ENCODE measurements around the gene KLF3. TPM values are rescaled to one million over a fixed set of nuclear protein-coding genes. Genes with fewer than 3 reads are reported as not detected.

The KLF3 gene
- total and polyA plus RNA-seq, 11 donors, result 7.4 to 36.4 (median 20.8) TPM

DNA sequence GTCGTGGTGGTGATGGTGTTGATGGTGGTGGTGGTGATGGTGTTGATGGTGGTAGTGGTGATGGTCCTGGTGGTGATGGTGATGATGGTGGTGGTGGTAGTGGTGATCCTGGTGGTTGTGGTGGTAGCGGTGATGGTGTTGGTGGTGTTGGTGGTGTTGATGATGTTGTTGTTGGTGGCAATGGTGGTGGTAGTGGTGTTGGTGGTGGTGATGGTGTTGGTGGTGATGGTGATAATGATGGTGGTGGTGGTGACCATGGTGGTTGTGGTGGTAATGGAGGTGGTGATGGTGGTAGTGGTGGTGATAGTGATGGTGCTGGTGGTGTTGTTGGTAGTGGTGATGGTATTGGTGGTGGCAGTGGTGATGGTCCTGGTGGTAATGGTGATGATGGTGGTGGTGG is 69.7 kb downstream of the KLF3 start:
- H3K9me3 ChIP-seq, result no peaks in the 10 kb centered on the region
- TF ChIP-seq, protein P1, sequence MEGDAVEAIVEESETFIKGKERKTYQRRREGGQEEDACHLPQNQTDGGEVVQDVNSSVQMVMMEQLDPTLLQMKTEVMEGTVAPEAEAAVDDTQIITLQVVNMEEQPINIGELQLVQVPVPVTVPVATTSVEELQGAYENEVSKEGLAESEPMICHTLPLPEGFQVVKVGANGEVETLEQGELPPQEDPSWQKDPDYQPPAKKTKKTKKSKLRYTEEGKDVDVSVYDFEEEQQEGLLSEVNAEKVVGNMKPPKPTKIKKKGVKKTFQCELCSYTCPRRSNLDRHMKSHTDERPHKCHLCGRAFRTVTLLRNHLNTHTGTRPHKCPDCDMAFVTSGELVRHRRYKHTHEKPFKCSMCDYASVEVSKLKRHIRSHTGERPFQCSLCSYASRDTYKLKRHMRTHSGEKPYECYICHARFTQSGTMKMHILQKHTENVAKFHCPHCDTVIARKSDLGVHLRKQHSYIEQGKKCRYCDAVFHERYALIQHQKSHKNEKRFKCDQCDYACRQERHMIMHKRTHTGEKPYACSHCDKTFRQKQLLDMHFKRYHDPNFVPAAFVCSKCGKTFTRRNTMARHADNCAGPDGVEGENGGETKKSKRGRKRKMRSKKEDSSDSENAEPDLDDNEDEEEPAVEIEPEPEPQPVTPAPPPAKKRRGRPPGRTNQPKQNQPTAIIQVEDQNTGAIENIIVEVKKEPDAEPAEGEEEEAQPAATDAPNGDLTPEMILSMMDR (IDR thresholded peaks at IDR 0.05), result no peak
- TF ChIP-seq POLR2A (IDR thresholded peaks at IDR 0.05), result no peak
- WGBS, 4 donors, result 92 to 98% (median 95%) methylated on average over 2 of the region's 2 CpGs
- no peak for DNase-seq
- H3K4me1 ChIP-seq, result peaks cover 0 to 21% (median 4%) of the 10 kb centered on the region in 12 donors
- H3K36me3 ChIP-seq, result no peaks in the 10 kb centered on the region
- intact Hi-C loops (cut with DNase I), result loop anchor here in 8 of 10 donors (2.0 to 10.0 kb wide), 7 partner anchors 56 to 676 kb away; no protein-coding TSS in a partner anchor
- no peak for ATAC-seq
- H3K27ac ChIP-seq, result no peak overlapping the region
- no peak overlapping the region for H3K4me3 ChIP-seq
- H3K27me3 ChIP-seq, result no peaks in the 10 kb centered on the region

DNA sequence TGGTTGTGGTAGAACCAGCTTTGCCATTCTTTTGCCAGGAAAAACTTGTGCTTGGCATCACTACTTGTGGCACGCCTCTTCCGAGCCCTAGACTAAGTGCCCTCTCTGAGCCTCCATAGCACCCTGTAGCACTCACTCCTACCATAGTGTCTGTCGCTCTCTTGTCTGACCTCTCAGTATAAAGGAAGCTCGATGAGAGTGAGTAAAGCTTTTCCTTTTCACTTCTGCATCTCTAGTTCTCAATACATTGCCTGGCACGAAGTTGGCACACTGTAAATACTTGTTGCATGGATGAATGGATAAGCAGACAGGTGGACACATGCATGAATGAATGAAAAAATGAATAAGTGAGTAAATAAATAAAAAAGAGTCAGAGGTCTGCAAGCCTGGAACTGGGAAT is 70.4 kb downstream of the KLF3 start:
- H3K9me3 ChIP-seq, result no peaks in the 10 kb centered on the region
- H3K27ac ChIP-seq, result no peak overlapping the region
- TF ChIP-seq POLR2A (IDR thresholded peaks at IDR 0.05), result no peak
- TF ChIP-seq, protein P1 (IDR thresholded peaks at IDR 0.05), result no peak
- WGBS, 4 donors, result 91 to 94% (median 93%) methylated on average over 5 of the region's 5 CpGs
- no peak overlapping the region for H3K4me3 ChIP-seq
- peaks cover 0 to 21% (median 4%) of the 10 kb centered on the region in 12 donors for H3K4me1 ChIP-seq
- no peaks in the 10 kb centered on the region for H3K36me3 ChIP-seq
- ATAC-seq, result no peak
- no peaks in the 10 kb centered on the region for H3K27me3 ChIP-seq
- intact Hi-C loops (cut with DNase I), result loop anchor here in 7 of 10 donors (5.0 to 10.0 kb wide), 6 partner anchors 57 to 677 kb away; no protein-coding TSS in a partner anchor
- no peak for DNase-seq

DNA sequence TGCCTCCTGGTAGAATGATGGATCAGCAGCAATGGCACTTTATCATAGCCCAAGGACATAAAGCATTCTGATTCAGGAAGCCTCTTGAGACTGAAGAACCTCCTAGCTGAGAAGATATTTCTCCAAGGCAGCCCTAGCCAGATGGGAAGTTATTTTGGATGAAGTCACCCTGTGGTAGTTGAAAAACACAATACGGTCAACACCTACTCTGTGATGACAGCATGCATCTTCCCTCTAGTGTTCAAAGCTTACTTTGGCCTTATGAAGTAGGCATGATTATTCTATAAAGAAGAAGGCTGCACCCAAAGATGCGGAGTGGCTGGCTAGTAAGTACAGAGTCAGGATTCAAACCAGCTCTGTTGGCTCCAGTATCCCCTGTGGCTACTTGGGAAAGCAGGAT is 70.9 kb downstream of the KLF3 start:
- no peak for DNase-seq
- Histone ChIP-seq H3K27ac (no peak overlapping the region), H3K27me3 (no peaks in the 10 kb centered on the region), H3K4me1 (peaks cover 0 to 21% (median 4%) of the 10 kb centered on the region in 12 donors), H3K36me3 (no peaks in the 10 kb centered on the region), H3K4me3 (no peak overlapping the region), H3K9me3 (no peaks in the 10 kb centered on the region)
- intact Hi-C loops (cut with DNase I), result loop anchor here in 7 of 10 donors (5.0 to 10.0 kb wide), 6 partner anchors 58 to 678 kb away; no protein-coding TSS in a partner anchor
- TF ChIP-seq POLR2A (IDR thresholded peaks at IDR 0.05), result no peak
- TF ChIP-seq, protein P1 (IDR thresholded peaks at IDR 0.05), result no peak
- no peak for ATAC-seq
- WGBS, 4 donors, result 62 to 87% (median 82%) methylated on average over 2 of the region's 2 CpGs

- Histone ChIP-seq H3K4me3 (no peak overlapping the region), H3K27me3 (no peaks in the 10 kb centered on the region), H3K36me3 (no peaks in the 10 kb centered on the region), H3K4me1 (peaks cover 0 to 17% (median 3%) of the 10 kb centered on the region in 12 donors), H3K9me3 (no peaks in the 10 kb centered on the region), H3K27ac (no peak overlapping the region)
- 90 to 97% (median 91%) methylated on average over 3 of the region's 3 CpGs for WGBS, 4 donors
- ATAC-seq (no peak), DNase-seq (no peak)
- TF ChIP-seq POLR2A (IDR thresholded peaks at IDR 0.05), result no peak
- TF ChIP-seq, protein P1 (IDR thresholded peaks at IDR 0.05), result no peak
- intact Hi-C loops (cut with DNase I), result loop anchor here in 1 of 10 donors (10.0 kb wide), 1 partner anchor 421 kb away; no protein-coding TSS in a partner anchor
These were observed 71.9 kb downstream of the KLF3 start for GRCh38 chr4:38735870-38736269.

Data from heart left ventricle (tissue), 16 donors.